ENCODE measurements around the gene RAB14. TPM values are rescaled to one million over a fixed set of nuclear protein-coding genes. Genes with fewer than 3 reads are reported as not detected.

Gene RAB14
- total RNA-seq, 2 experiments from 2014 or later: 8.6 to 37.1 TPM

DNA sequence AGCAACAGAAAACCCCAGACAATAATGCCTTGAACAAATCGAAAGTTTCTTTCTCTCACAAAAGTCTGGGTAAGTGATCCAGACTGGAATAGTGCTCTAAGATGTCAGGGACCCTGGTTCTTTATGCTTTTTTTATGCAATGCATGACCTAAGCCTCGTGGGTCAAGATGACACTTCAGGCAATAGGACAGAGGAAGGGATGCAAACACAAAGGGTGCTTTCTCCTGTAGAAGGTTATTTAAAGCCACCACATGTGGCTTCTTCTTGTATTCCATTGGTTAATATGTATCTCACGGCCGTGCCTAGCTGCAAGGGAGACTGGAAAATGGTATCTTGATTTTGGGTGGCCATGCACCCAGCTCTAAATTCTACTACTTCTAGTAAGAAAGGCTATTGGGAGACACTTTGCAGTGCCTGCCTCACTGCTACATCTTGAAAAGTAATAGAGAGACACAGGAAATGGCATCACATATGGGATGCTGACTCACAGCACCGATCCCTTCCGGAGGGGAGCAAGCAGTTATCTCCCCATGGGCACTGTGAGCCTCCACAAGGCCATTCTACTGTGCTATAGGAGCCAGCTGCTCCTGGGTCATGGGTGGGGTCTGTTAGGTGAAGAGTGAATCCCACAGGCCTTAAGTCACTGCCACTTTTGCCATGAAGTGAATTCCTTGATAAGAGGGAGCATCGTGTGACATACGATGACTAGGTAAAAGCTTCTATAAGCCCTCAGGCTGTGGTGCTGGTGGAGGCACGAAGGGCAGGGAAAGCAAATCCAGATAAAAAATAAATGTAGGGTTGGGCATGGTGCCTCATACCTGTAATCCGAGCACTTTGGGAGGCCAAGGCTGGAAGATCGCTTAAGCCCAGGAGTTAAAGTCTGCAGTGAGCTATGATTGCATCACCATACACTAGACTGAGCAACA, 32.5 kb upstream of the RAB14 start:
- BruUV-seq (replicated peaks): no TSS peak
- Histone ChIP-seq H3K4me2 (ENCODE audit: low read length) (no peak overlapping the region), H2AFZ (ENCODE audit: low read length) (no peak overlapping the region), H3K4me1 (ENCODE audit: insufficient read depth, low read length, poor library complexity, severe bottlenecking) (no peaks in the 10 kb centered on the region), H3K79me2 (ENCODE audit: insufficient read depth, low read depth, low read length) (no peaks in the 10 kb centered on the region), H3K9me3 (ENCODE audit: low read length) (no peaks in the 10 kb centered on the region), H3K36me3 (ENCODE audit: insufficient read depth, low read length) (peaks cover 10% of the 10 kb centered on the region; the same call in 1 of the 2 replicates), H3K27ac (ENCODE audit: low read depth, low read length, poor library complexity, severe bottlenecking) (no peak overlapping the region), H3K9me2 (ENCODE audit: insufficient read depth, low read length) (no peaks in the 10 kb centered on the region), H4K20me1 (ENCODE audit: insufficient read depth, low read length) (no peaks in the 10 kb centered on the region), H3K4me3 (ENCODE audit: low read depth, low read length, poor library complexity, severe bottlenecking) (no peak overlapping the region)
- TF ChIP-seq, protein P1, sequence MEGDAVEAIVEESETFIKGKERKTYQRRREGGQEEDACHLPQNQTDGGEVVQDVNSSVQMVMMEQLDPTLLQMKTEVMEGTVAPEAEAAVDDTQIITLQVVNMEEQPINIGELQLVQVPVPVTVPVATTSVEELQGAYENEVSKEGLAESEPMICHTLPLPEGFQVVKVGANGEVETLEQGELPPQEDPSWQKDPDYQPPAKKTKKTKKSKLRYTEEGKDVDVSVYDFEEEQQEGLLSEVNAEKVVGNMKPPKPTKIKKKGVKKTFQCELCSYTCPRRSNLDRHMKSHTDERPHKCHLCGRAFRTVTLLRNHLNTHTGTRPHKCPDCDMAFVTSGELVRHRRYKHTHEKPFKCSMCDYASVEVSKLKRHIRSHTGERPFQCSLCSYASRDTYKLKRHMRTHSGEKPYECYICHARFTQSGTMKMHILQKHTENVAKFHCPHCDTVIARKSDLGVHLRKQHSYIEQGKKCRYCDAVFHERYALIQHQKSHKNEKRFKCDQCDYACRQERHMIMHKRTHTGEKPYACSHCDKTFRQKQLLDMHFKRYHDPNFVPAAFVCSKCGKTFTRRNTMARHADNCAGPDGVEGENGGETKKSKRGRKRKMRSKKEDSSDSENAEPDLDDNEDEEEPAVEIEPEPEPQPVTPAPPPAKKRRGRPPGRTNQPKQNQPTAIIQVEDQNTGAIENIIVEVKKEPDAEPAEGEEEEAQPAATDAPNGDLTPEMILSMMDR (conservative IDR thresholded peaks at IDR 0.05; ENCODE audit: low read length): no peak
- no peak for TF ChIP-seq EZH2phosphoT487 (IDR thresholded peaks at IDR 0.05; ENCODE audit: borderline replicate concordance, low read depth, low read length)
- intact Hi-C loops (cut with micrococcal nuclease; ENCODE audit: unreplicated experiment): no loop called here
- DNase-seq (ENCODE audit: low spot score): no peak
- CTCF ChIA-PET (ENCODE audit: unreplicated experiment): no interaction called here
- POLR2A ChIA-PET: interaction anchor here (1.2 to 1.3 kb wide), 2 partner anchors 19 to 45 kb away, joined by 3 read pairs; no protein-coding TSS in a partner anchor

DNA sequence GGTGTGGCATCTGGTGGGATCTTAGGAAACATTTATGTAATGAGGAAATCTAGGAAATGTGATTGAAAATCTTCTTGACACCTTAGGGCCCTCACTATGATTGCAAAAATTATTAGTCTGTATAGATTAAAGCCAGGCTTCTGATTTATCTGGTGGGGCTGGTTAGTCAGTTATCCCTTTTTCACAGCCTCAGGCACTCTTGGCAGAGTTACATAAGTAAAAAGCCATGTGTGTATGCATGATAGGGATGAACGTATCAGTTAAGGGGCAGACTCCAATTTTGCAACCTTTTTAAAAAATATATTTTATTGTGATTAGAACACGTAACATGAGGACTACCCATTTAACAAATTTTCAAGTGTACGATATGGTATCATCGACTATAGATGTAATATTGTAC, 30.6 kb upstream of the RAB14 start:
- Histone ChIP-seq H3K4me3 (ENCODE audit: low read depth, low read length, poor library complexity, severe bottlenecking) (no peak overlapping the region), H3K27ac (ENCODE audit: low read depth, low read length, poor library complexity, severe bottlenecking) (no peak overlapping the region), H3K9me2 (ENCODE audit: insufficient read depth, low read length) (no peaks in the 10 kb centered on the region), H4K20me1 (ENCODE audit: insufficient read depth, low read length) (no peaks in the 10 kb centered on the region), H2AFZ (ENCODE audit: low read length) (no peak overlapping the region), H3K4me1 (ENCODE audit: insufficient read depth, low read length, poor library complexity, severe bottlenecking) (no peaks in the 10 kb centered on the region), H3K4me2 (ENCODE audit: low read length) (no peak overlapping the region), H3K9me3 (ENCODE audit: low read length) (no peaks in the 10 kb centered on the region), H3K79me2 (ENCODE audit: insufficient read depth, low read depth, low read length) (no peaks in the 10 kb centered on the region), H3K36me3 (ENCODE audit: insufficient read depth, low read length) (peaks cover 10% of the 10 kb centered on the region; the same call in 1 of the 2 replicates)
- no peak for DNase-seq (ENCODE audit: low spot score)
- ChIA-PET CTCF (ENCODE audit: unreplicated experiment) (no interaction called here), POLR2A (interaction anchor here (1.5 kb wide), 1 partner anchor 10 kb away, joined by 5 read pairs; no protein-coding TSS in a partner anchor)
- intact Hi-C loops (cut with micrococcal nuclease; ENCODE audit: unreplicated experiment): no loop called here
- BruUV-seq (replicated peaks): no TSS peak
- no peak for TF ChIP-seq EZH2phosphoT487 (IDR thresholded peaks at IDR 0.05; ENCODE audit: borderline replicate concordance, low read depth, low read length)
- TF ChIP-seq, protein P1 (conservative IDR thresholded peaks at IDR 0.05; ENCODE audit: low read length): no peak

DNA sequence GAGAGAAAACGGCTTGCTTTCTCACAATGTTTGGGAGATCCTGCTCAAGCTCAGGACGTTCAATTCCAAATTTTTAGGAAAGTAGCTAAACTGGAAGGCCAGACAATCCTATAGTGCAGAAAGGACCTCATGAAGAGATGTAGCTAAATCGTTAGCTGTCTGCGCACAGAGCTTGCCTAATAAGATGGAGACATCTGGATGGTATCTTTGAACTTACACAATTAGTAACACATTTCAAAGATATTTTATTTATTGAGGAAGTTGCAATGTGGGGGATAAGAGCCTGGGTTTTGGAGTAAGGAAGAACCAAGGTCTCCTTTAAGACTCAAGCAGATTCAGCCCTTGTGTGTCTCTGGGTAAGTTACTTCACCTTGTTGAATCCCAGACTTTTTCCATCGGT, 28.6 kb upstream of the RAB14 start:
- CTCF ChIA-PET (ENCODE audit: unreplicated experiment): no interaction called here
- POLR2A ChIA-PET: interaction anchor here (0.5 kb wide), 1 partner anchor 178 kb away, joined by 5 read pairs; no protein-coding TSS in a partner anchor
- intact Hi-C loops (cut with micrococcal nuclease; ENCODE audit: unreplicated experiment): no loop called here

More for the DNA sequence above, 28.6 kb upstream of the RAB14 start:
- Histone ChIP-seq H3K79me2 (ENCODE audit: insufficient read depth, low read depth, low read length) (no peaks in the 10 kb centered on the region), H4K20me1 (ENCODE audit: insufficient read depth, low read length) (no peaks in the 10 kb centered on the region), H3K9me3 (ENCODE audit: low read length) (no peaks in the 10 kb centered on the region), H3K4me3 (ENCODE audit: low read depth, low read length, poor library complexity, severe bottlenecking) (no peak overlapping the region), H3K9me2 (ENCODE audit: insufficient read depth, low read length) (no peaks in the 10 kb centered on the region), H2AFZ (ENCODE audit: low read length) (no peak overlapping the region), H3K4me1 (ENCODE audit: insufficient read depth, low read length, poor library complexity, severe bottlenecking) (no peaks in the 10 kb centered on the region), H3K4me2 (ENCODE audit: low read length) (no peak overlapping the region), H3K27ac (ENCODE audit: low read depth, low read length, poor library complexity, severe bottlenecking) (no peak overlapping the region), H3K36me3 (ENCODE audit: insufficient read depth, low read length) (peaks cover 10% of the 10 kb centered on the region; the same call in 1 of the 2 replicates)
- BruUV-seq (replicated peaks): no TSS peak
- TF ChIP-seq, protein P1 (conservative IDR thresholded peaks at IDR 0.05; ENCODE audit: low read length): no peak
- TF ChIP-seq EZH2phosphoT487 (IDR thresholded peaks at IDR 0.05; ENCODE audit: borderline replicate concordance, low read depth, low read length): no peak
- DNase-seq (ENCODE audit: low spot score): no peak
